Measurements from ENCODE around the gene KIF26B.

DNA sequence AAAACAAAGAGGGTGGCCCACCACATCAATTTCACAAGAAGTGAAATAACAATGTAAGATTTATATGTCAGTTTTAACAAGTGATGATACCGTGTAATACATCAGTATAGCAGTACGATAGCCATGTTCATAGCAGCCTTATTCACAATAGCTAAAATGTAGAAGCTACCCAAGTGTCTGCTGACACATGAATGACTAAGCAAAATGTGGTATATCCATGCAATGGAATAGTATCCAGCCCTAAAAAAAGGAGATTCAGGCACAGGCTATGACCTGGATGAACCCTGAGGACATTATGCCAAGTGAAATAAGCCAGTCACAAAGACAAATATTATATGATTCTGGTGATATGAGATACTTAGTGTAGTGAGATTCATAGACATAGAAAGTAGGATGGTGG lies 18.0 kb downstream of the KIF26B start:
- TF ChIP-seq, protein P1, sequence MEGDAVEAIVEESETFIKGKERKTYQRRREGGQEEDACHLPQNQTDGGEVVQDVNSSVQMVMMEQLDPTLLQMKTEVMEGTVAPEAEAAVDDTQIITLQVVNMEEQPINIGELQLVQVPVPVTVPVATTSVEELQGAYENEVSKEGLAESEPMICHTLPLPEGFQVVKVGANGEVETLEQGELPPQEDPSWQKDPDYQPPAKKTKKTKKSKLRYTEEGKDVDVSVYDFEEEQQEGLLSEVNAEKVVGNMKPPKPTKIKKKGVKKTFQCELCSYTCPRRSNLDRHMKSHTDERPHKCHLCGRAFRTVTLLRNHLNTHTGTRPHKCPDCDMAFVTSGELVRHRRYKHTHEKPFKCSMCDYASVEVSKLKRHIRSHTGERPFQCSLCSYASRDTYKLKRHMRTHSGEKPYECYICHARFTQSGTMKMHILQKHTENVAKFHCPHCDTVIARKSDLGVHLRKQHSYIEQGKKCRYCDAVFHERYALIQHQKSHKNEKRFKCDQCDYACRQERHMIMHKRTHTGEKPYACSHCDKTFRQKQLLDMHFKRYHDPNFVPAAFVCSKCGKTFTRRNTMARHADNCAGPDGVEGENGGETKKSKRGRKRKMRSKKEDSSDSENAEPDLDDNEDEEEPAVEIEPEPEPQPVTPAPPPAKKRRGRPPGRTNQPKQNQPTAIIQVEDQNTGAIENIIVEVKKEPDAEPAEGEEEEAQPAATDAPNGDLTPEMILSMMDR (conservative IDR thresholded peaks at IDR 0.05; ENCODE audit: low read depth, low read length) = no peak
- TF ChIP-seq EZH2 (IDR thresholded peaks at IDR 0.05; ENCODE audit: low read length, unreplicated experiment) (no peak), EZH2phosphoT487 (IDR thresholded peaks at IDR 0.05; ENCODE audit: borderline replicate concordance, low read length) (no peak)
